GM12878 (cell line): ENCODE measurements around the gene NUMB. TPM values are rescaled to one million over a fixed set of nuclear protein-coding genes. Genes with fewer than 3 reads are reported as not detected.

Source experiments
- ATAC-seq: fragments of 200-7000 bp; cut with Tn5 transposase; 3 replicates; pipeline ENCODE4 v1.9.1; 2020; ENCODE audit warnings: mild to moderate bottlenecking, moderate library complexity
- BruUV-seq: library from RNA; stranded (reverse); fragments of 400-500 nt; replicated peaks from 2 replicates; lab custom pipeline; 2021; lab: Mats Ljungman, UMichigan
- CTCF ChIA-PET: fragments of 300-600 bp; sonication (Branson Sonifier 250); formaldehyde crosslinking; extraction: SDS; loops from one replicate; lab custom pipeline; 2021; ENCODE audit warnings: inconsistent platforms; lab: Yijun Ruan, JAX
- POLR2A ChIA-PET: fragments of 350-600 bp; formaldehyde crosslinking; extraction: SDS; loops from one replicate; lab custom pipeline; 2021; ENCODE audit warnings: inconsistent platforms; lab: Charles Lee
- RAD21 ChIA-PET: fragments of 300-600 bp; sonication (Branson Sonifier 250); formaldehyde crosslinking; loops from one replicate; lab custom pipeline; 2023; ENCODE audit warnings: antibody characterized with exemption; ENCODE audit not compliant: unreplicated experiment; lab: Charles Lee
- SMC1A ChIA-PET: fragments of 300-600 bp; sonication (Branson Sonifier 250); formaldehyde crosslinking; loops from one replicate; lab custom pipeline; 2023; ENCODE audit not compliant: unreplicated experiment, uncharacterized antibody; lab: Charles Lee
- DNase-seq: peaks from one replicate; pipeline ENCODE4 v3.0.0-alpha.2; 2011; ENCODE audit warnings: low read depth, low spot score
- FAIRE-seq: peaks from 3 replicates; lab custom pipeline; 2011; peaks lifted over from hg19 to GRCh38; lab: Jason Lieb, UNC
- H2AFZ ChIP-seq: 2 replicates; pipeline ENCODE4 v1.6.0; 2011; ENCODE audit warnings: low read depth, low read length, control low read depth; ENCODE audit not compliant: control insufficient read depth
- H3K27ac ChIP-seq: 2 replicates; pipeline ENCODE4 v1.5.1; 2011; ENCODE audit warnings: control low read depth; ENCODE audit not compliant: control insufficient read depth, insufficient read depth
- H3K27me3 ChIP-seq, 2 experiments: replicated peaks in 1 of 2; 2 replicates each; pipeline versions ENCODE4 v1.6.0 to v1.6.1; 2011; ENCODE audit warnings: low read length in 1 of 2; ENCODE audit not compliant: control insufficient read depth in 2 of 2, insufficient read depth in 2 of 2
- H3K36me3 ChIP-seq, 2 experiments: 2 replicates each; pipeline ENCODE4 v1.5.1; 2011; ENCODE audit warnings: low read length in 1 of 2; ENCODE audit not compliant: control insufficient read depth in 2 of 2, insufficient read depth in 2 of 2
- H3K4me1 ChIP-seq: 2 replicates; pipeline ENCODE4 v1.6.1; 2011; ENCODE audit warnings: mild to moderate bottlenecking, low read length, moderate library complexity, mixed read lengths; ENCODE audit not compliant: control insufficient read depth, insufficient read depth
- H3K4me2 ChIP-seq: 2 replicates; pipeline ENCODE4 v1.6.0; 2011; ENCODE audit warnings: control low read depth; ENCODE audit not compliant: control insufficient read depth, insufficient read depth
- H3K4me3 ChIP-seq: fragments of 200-600 bp; sonication (generic); 2 replicates; pipeline ENCODE4 v1.5.1; 2016
- H3K79me2 ChIP-seq: 2 replicates; pipeline ENCODE4 v1.6.0; 2011; ENCODE audit warnings: low read length; ENCODE audit not compliant: control insufficient read depth, insufficient read depth
- H3K9ac ChIP-seq: 2 replicates; pipeline ENCODE4 v1.8.0; 2011; ENCODE audit warnings: low read length, control low read depth, mixed read lengths; ENCODE audit not compliant: control insufficient read depth, insufficient read depth
- H3K9me3 ChIP-seq: replicated peaks from 3 replicates; pipeline ENCODE4 v1.5.1; 2011; ENCODE audit warnings: mild to moderate bottlenecking, low read length; ENCODE audit not compliant: control insufficient read depth, insufficient read depth
- H4K20me1 ChIP-seq: 2 replicates; pipeline ENCODE4 v1.6.0; 2011; ENCODE audit not compliant: control insufficient read depth, insufficient read depth
- EED ChIP-seq: sonication (generic); IDR thresholded peaks from 2 replicates; pipeline ENCODE4 v1.6.1; 2016; ENCODE audit warnings: antibody characterized with exemption, low read depth
- HCFC1 ChIP-seq: fragments of 150-350 bp; IDR thresholded peaks from 2 replicates; pipeline ENCODE4 v1.6.1; 2014; ENCODE audit warnings: low read length
- HDAC2 ChIP-seq: fragments of 200-600 bp; sonication (generic); IDR thresholded peaks from 2 replicates; pipeline ENCODE4 v1.6.1; 2017
- KLF5 ChIP-seq: fragments of 450-650 bp; IDR thresholded peaks from 2 replicates; pipeline ENCODE4 v1.6.1; 2014; ENCODE audit warnings: mild to moderate bottlenecking; ENCODE audit not compliant: partially characterized antibody
- NR2C2 ChIP-seq: IDR thresholded peaks from 2 replicates; pipeline ENCODE4 v1.6.1; 2011; ENCODE audit warnings: borderline replicate concordance, low read depth; ENCODE audit not compliant: control insufficient read depth, insufficient read length
- SIN3A ChIP-seq: IDR thresholded peaks from 2 replicates; pipeline ENCODE4 v1.6.1; 2012; ENCODE audit warnings: low read depth, low read length, improper control_type of control experiment
- ZNF217 ChIP-seq: fragments of 450-650 bp; IDR thresholded peaks from 2 replicates; pipeline ENCODE4 v1.6.1; 2017; ENCODE audit warnings: antibody characterized with exemption, mild to moderate bottlenecking
- WGBS: methylation state at CpG from one replicate; pipeline ENCODE4 v1.1.6; 2016; ENCODE audit warnings: low lambda C conversion rate; ENCODE audit not compliant: insufficient replicate concordance, insufficient coverage; ENCODE audit errors: missing lambda C conversion rate; 5-methylcytosine and 5-hydroxymethylcytosine counted together
- in situ Hi-C: fragments of 300-500 bp; cut with MboI; formaldehyde crosslinking; loops from 9 replicates; pipeline ENCODE4 v1.14.3; 2018; ENCODE audit warnings: mixed read lengths
- intact Hi-C: fragments of 100-400 bp; cut with micrococcal nuclease; formaldehyde crosslinking; loops from one replicate; pipeline ENCODE4 v1.14.2; 2022; ENCODE audit not compliant: unreplicated experiment
- polyA plus RNA-seq, 11 experiments: library from polyadenylated mRNA; depleted of rRNA in 4 of 11; unstranded in 6 of 11; stranded (reverse) in 5 of 11; fragments of >200 nt; fragmentation: Nextera tagmentation in 4 of 11; fragmentation: Illumina TruSeq in 1 of 11; extraction: Ambion mirVana in 4 of 11; extraction: Trizol in 1 of 11; gene quantifications; 1 replicate in 1 of 11; 2 replicates in 10 of 11; pipeline versions ENCODE4 v1.2.1 to v1.2.3, GENCODE V29; 2011 to 2016; ENCODE audit warnings: inconsistent platforms in 2 of 11, missing spikeins in 2 of 11, low read depth in 1 of 11
- total RNA-seq, 4 experiments: library from RNA; depleted of rRNA in 3 of 4; stranded (reverse); fragments of >200 nt in 3 of 4; fragmentation: Illumina TruSeq in 1 of 4; extraction: Trizol in 1 of 4; gene quantifications; 2 replicates each; pipeline versions ENCODE4 v1.2.1 to v1.2.3, GENCODE V29; 2013 to 2021
- TF ChIP-seq, protein P1 (sequence below): IDR thresholded peaks from 2 replicates; pipeline ENCODE4 v1.6.1; 2011; ENCODE audit warnings: low read depth, mild to moderate bottlenecking, low read length, moderate library complexity, borderline replicate concordance; ENCODE audit errors: extremely low read depth

NUMB gene
- total and polyA plus RNA-seq, 10 of the 15 experiments (the other 5 are each of a cell fraction or from before 2014, with no cell fraction given) = 22.0 to 147 (median 48.9) TPM

DNA sequence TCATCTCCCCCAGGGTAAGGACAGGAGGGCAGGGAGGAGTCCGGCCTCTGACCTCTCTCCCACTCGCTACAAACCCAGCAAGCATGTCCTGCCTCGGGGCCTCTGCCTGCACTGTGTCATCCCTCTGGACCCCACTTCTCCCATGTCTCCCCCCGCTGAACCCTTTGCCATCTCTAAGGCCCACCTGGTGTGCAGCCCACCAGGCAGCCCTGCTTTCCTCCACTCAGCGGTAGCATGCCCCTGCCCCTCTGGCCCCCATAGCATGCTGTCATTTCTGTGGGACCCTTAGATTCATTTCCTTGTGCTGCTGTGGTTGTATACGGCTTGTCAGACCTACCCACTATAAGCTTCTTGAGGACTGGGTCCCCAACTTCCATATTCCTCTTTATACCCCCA, 203.3 kb downstream of the NUMB start:
- no peak for TF ChIP-seq KLF5
- no peak for TF ChIP-seq ZNF217
- TF ChIP-seq HDAC2 = no peak
- TF ChIP-seq SIN3A = no peak
- TF ChIP-seq HCFC1 = no peak
- TF ChIP-seq, protein P1, sequence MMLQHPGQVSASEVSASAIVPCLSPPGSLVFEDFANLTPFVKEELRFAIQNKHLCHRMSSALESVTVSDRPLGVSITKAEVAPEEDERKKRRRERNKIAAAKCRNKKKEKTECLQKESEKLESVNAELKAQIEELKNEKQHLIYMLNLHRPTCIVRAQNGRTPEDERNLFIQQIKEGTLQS = no peak
- TF ChIP-seq NR2C2 = no peak
- TF ChIP-seq EED = no peak
- no peaks in the 10 kb centered on the region for H3K79me2 ChIP-seq
- no peaks in the 10 kb centered on the region for H4K20me1 ChIP-seq
- in situ Hi-C loops (no loop called here), intact Hi-C loops (no loop called here)
- POLR2A ChIA-PET = no interaction called here
- ATAC-seq (no peak), DNase-seq (no peak), FAIRE-seq (no peak)
- CTCF ChIA-PET = interaction anchor here (1.0 kb wide), 1 partner anchor 23 kb away, joined by 4 read pairs; no protein-coding TSS in a partner anchor
- H3K9ac ChIP-seq = no peak overlapping the region
- WGBS = 79% methylated on average over 6 of the region's 6 CpGs
- no peak overlapping the region for H3K27ac ChIP-seq
- RAD21 ChIA-PET = no interaction called here
- SMC1A ChIA-PET = interaction anchor here (1.2 kb wide), 1 partner anchor 33 kb away, joined by 3 read pairs; no protein-coding TSS in a partner anchor
- H3K36me3 ChIP-seq = no peaks in the 10 kb centered on the region; a peak in 1 of 4 replicates
- BruUV-seq = no TSS peak
- H3K4me2 ChIP-seq = no peak overlapping the region
- H2AFZ ChIP-seq = no peak overlapping the region
- H3K9me3 ChIP-seq = no peaks in the 10 kb centered on the region
- H3K4me1 ChIP-seq = no peaks in the 10 kb centered on the region; the same call in 1 of the 2 replicates
- H3K4me3 ChIP-seq = no peak overlapping the region
- H3K27me3 ChIP-seq = no peaks in the 10 kb centered on the region
